C4-2B (cell line): Measurements from ENCODE around the gene PTPRS.

Experiments
- ZFX ChIP-seq: fragments of 450-650 bp; IDR thresholded peaks from 2 replicates; pipeline ENCODE4 v1.6.1; 2017
- TF ChIP-seq, protein P1 (sequence below): fragments of 450-650 bp; conservative IDR thresholded peaks from 2 replicates; pipeline ENCODE4 v1.5.1; 2017; ENCODE audit warnings: mild to moderate bottlenecking

GRCh38 chr19:5386841-5387240 lies 46.2 kb upstream of the PTPRS start:
- TF ChIP-seq, protein P1, sequence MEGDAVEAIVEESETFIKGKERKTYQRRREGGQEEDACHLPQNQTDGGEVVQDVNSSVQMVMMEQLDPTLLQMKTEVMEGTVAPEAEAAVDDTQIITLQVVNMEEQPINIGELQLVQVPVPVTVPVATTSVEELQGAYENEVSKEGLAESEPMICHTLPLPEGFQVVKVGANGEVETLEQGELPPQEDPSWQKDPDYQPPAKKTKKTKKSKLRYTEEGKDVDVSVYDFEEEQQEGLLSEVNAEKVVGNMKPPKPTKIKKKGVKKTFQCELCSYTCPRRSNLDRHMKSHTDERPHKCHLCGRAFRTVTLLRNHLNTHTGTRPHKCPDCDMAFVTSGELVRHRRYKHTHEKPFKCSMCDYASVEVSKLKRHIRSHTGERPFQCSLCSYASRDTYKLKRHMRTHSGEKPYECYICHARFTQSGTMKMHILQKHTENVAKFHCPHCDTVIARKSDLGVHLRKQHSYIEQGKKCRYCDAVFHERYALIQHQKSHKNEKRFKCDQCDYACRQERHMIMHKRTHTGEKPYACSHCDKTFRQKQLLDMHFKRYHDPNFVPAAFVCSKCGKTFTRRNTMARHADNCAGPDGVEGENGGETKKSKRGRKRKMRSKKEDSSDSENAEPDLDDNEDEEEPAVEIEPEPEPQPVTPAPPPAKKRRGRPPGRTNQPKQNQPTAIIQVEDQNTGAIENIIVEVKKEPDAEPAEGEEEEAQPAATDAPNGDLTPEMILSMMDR = no peak
- no peak for TF ChIP-seq ZFX
